ENCODE measurements around the gene FBXW5.
A peak's percentile ranks its signal among the peaks of the same experiment; 100 is the strongest.

Gene FBXW5

DNA sequence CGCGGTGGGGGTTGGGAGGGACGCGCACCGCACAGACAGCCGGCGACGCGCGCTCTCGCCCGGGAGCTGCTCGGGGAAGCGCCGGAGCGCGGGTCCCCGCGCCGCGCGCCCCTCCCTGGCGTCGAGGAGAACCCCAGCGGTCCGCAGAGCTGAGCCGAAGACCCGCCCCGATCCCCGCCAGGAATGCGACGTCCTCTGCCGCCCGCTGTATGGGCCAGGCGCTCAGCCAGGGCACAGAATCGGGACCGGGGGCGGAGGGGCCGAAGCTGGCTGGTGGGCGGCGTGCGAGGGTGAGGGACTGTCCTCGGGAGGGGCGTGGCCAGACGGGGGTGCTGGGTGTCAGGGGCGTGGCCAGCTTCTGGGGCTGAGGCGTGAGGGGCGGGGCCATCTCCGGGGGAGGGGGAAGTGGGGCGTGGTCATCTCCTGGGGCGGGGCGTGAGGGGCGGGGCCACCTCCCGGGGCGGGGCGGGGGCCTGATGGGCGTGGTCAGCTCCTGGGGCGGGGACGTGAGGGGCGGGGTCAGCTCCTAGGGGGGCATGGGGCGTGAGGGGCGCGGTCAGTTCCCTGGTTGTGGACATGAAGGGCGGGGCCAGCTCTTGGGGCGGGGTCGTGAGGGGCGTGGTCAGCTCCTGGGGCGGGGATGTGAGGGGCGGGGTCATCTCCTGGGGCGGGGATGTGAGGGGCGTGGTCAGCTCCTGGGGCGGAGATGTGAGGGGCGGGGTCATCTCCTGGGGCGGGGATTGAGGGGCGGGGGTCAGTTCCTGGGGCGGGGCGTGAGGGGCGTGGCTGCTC is 33.7 kb upstream of the FBXW5 start:
- peak; percentile 77 for DNase-seq

GRCh38 chr9:136977649-136978072 is 33.1 kb upstream of the FBXW5 start:
- no peak for DNase-seq

DNA sequence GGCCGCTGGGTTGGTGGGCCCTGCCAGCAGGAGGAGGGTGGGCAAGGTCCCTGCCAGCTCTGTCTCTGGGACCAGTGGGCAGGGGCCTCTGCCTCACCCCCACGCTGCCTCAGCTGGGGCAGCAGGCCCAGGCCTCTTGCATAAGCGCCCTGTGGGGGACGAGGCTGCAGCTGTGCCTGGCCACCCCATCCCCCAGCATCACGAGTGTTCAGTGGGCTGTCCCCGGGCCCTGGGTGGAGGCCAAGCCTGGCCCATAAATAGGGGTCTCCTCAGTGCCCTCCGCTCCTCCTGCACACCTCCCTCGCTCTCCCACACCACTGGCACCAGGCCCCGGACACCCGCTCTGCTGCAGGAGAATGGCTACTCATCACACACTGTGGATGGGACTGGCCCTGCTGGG is 32.7 kb upstream of the FBXW5 start, which contains the start of gene PTGDS:
TSS of gene PTGDS (plus strand) at position 282 of the 400 bp plus-strand sequence. CDS start at position 357, 75 bp downstream.
- no peak for DNase-seq

DNA sequence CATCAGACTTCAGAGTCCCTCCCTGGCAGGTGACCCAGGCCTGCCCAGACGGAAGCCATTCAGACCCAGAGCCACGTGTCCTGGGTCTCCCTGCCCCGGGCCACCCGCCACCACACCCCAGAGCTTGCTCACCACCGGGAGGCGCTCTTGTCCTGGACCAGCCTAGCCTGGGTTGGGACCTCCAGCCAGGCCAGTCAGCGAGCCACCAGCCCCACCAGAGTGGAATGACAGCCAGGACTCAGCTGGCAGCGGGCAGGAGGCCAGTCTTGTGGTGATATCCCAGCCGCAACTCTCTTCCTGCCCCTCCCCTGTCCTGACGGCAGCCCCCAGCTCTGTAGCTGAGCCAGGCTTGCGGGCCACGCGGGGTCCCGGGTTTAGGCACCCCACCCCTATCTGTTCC is 31.1 kb upstream of the FBXW5 start:
- DNase-seq, result no peak

GRCh38 chr9:136974817-136975535 is 30.4 kb upstream of the FBXW5 start:
- DNase-seq, result no peak

- DNase-seq, result no peak
Observed at GRCh38 chr9:136973618-136974617, 29.4 kb upstream of the FBXW5 start.

GRCh38 chr9:136972743-136973142 is 28.2 kb upstream of the FBXW5 start:
- no peak for DNase-seq

DNA sequence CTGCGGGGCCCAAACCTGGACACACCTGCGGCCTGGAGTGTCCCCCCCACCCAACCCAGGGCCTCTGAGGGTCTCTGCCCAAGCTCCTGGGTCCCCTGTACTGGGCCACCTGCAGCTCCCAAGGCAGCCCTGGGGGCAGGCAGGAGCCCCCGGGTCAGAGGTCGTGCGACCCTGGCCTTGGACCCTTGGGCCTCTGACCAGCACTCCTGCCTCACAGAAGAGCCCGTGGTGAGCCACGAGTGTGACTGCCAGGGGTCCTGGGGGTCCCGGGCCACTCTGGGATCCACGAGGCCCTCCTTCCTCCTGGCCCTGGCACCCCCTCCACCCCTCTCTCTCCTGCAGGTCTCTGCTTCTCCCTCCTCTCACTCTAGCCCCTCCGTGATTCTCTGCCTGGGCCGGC is 27.8 kb upstream of the FBXW5 start:
- DNase-seq, result no peak

GRCh38 chr9:136971746-136972145 is 27.2 kb upstream of the FBXW5 start:
- no peak for DNase-seq

DNA sequence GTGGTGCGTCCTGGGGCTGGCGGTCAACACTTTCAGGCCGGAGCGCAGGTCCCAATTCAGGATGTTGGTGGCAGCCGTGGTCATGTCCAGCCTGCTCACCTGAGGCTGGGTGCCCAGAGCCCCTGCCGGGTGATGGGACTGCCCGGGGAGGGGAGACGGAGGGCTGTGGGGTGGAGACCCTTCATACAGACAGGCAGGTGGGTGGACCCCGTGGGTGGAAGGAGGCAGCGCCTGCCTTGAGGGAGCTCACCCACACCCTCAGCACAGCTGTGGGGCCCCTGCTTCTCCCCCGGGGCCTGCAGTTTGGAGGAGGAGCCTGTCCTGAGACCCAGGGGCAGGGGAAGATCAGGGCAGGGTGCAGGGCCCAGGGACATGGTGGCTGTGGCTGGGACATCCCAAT is 25.8 kb upstream of the FBXW5 start:
- no peak for DNase-seq

- no peak for DNase-seq
Observed at GRCh38 chr9:136969774-136970173, 25.2 kb upstream of the FBXW5 start.

- no peak for DNase-seq
Observed at GRCh38 chr9:136969150-136969549, 24.6 kb upstream of the FBXW5 start.

DNA sequence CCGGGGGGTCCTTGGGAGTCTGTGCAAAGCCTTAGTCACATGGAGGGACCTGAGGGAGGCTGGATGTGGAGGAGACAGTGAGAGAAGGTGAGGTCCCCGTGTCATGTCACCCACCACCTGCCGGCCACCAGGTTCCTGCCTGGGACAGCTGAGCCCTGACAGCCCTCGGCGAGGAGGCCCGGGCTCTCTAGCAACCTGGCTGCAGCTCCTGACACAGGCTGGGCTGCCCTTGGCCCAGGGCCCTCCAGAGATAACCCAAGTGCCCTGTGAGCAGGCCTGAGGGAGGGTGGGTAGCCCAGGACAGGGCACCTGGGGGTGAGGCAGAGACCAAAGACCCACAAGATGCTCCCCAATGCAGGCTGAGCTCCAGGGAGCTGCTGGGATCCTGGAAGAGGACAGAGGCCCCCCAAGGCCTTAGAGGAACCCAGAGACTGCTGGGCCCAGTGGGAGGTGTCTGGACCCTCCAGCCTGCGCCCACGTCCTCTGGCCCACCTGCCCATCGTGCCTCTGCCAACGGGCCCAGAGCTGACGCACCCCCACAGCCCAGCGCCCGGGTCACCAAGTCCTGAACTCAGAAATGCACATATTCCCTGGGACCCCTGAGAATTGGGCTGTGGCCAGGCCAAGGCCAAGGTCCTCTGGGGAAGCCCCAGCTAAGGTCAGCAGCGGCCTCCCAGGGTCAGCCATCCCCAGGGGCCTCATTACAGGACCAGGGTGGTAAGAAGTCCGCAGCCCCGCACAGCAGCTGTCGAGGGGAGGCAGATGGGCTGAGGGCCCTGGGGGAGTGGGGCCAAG is 24.0 kb upstream of the FBXW5 start:
- no peak for DNase-seq

DNA sequence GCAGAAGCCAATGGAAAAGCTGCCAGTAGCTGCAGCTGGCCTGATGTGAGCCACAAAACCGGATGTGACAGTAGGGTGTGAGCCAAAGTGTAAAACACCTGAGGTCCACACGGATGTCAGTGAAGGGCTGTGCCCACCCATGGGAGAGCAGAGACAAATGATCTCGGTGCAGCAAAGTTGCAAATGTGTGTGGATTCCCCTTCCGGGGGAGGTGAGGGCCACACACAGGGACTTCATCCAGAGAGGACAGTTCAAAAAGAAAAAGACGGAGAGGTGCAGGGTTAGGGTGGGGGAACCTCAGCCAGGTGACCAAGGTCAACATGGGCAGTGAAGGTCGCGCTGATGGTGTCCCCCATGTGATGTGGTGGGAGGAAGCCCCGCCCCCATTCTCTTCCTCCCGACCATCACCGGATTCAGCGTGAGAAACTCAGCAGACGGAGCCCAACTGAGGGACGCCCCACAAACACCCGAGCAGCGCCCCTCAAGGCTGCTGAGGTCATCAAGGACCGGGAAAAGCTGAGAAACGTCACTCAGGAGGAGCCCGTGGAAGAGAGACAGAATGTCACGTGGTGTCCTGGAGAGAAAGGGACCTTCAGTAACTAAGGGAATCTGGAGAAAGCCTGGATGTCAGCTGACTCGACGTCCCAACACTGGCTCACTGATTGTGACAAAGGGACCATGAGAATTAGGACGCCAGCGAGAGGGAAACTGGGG is 21.4 kb upstream of the FBXW5 start:
- no peak for DNase-seq

DNA sequence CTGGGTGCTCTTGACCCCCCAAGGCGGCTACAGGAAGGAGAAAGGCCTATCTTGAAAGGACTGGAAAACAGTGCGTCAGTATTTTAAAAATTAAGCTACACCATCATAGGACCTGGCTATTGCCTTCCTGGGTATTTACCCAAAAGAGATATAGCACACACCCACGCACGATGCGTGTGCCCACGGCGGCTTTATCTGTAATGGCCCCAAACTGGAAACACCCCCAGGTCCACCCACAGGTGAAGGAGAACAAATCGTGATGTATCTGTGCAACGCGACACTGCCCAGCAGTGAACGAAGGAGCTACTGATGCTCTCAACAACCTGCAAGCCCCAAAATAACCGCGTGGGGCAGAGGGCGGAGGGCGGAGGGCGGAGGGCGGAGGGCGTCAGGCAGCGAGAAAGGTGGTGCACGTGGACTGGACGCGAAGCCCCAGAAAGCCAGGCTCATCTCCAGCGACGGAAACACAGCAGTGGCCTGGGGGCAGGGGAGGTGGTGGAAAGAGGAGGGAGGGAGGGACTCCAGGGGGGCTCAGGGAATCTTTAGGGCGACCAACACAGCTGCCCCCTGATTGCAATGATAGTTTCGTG is 20.4 kb upstream of the FBXW5 start:
- no peak for DNase-seq

DNA sequence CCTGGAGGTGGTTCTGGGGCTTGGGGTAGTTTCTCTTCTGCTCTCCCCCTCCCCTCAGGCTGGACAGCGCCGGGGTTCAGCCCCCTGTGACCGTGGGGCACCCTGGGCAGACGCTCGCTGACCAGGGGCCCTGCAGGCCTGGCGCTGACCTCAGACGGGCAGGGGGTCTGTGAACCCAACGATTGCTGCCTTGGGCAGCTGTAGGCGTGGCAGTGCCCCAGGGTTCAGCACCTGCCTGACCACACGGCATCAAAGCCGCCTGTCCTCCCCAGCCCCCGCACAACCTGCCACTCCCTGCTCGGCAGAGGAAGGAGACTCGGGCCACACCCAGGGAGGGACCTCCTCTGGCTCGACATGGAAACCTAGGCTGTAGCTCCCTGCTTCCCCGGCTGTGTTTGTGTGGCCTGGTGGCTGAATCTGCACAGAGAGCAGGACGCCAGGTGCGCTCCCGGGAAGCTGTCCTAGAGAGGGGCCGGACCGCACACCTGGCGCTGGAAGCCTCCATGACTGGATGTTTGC is 19.7 kb upstream of the FBXW5 start:
- DNase-seq, result no peak

DNA sequence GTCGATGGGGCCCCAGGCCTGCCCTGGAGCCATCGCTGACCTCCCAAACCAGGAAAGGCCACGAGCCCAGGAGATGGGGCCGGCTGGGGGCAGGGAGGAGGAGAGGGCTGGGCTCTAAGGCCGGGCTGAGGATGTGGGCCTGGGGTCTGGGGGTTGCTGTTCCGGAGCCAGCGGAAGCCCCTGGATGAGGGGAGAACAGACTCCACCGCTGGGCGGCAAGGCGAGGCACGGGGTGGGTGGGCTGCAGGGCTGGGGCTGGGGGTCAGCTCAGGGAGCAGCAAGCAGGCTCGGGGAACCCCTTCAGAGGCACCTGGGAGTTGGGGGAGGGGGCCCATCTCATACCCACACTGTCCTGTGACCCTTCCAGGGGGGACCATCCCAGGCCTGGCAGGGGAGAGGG is 19.2 kb upstream of the FBXW5 start:
- DNase-seq, result no peak

- DNase-seq, result no peak
Observed at GRCh38 chr9:136963341-136963740, 18.8 kb upstream of the FBXW5 start.

DNA sequence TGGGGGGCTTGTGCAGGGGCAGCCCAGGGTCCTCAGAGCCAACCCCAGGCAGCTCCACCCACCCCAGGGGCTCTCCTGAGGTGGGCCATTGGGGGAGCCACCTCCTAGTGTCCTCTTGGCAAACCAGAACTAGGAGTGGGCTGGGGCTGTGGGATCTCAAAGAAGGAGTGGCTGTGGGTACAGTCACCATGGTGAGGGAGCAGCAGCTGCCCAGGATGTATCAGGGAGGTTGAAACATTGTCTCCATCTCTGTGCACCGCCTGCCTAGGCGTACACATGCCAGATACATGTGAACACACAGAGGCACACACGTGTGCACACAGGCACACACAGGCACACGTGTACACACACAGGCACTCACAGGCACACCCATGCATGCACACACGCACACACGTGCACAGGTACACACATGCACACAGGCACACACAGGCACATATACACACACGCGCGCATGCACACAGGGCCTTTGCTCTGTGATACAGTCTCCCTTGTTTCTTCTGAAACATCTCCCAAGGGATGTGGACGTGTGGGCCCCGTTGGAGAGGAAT is 18.2 kb upstream of the FBXW5 start:
- no peak for DNase-seq

DNA sequence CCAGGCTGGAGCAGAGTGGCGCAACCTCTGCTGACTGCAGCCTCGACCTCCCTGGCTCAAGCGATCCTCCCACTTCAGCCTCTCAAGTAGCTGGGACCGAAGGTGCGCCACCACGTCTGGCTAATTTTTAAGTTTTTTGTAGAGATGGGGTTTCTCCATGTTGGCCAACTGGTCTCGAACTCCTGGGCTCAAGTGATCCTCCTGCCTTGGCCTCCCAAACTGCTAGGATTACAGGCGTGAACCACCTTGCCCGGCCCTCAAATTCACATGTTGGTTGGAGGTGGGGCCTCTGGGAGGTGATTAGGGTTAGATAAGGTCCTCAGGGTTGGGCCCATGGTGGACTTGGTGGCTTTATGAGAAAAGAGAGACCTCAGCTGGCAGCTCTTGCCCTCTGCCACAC is 17.6 kb upstream of the FBXW5 start:
- DNase-seq, result no peak
